ENCODE data around the gene ARHGEF2. TPM values are rescaled to one million over a fixed set of nuclear protein-coding genes. Genes with fewer than 3 reads are reported as not detected.

ARHGEF2 gene
- total and polyA plus RNA-seq, 2 experiments from 2014 or later: 77.7 to 136 TPM

DNA sequence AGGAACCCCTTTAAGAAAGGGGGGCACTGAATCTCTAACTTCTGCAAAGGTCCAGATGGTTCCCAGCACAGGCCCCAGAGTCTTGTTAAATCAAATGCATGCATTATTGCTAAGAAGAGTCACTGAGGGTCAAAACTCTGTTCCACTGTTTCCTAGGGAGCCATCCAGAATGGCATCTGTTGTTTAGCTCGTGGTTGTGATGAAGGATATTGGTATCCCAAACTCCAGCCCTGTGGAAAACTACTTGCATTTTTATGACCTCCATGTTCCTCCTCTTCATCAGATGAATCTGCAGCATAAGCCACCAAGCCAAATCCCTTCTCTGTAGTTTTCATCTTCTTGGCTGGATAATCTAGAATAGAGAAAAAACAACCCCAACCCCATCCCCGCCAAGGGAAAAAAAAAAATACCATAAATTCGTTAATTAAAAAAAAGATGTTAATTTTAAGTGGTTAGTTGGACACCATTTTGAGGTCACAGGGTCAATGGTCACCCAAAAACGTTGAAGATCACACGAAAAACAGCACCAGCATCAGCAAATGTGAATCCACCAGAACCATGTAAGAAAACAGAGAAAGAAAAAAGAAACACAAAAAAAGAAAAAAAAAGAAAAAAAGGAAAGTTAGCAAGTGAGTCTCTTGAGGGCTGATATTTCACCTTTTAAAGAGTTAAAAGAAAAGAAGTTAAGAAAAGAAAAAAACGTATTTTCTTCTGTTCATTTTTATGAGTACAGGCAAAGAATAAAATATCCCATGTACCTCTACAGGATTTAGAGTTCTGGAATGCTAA is 64.2 kb downstream of the ARHGEF2 start:
- H3F3A ChIP-seq (ENCODE audit: insufficient read depth): peaks cover 81% of the 10 kb centered on the region
- H3K9me3 ChIP-seq (ENCODE audit: low read depth): no peaks in the 10 kb centered on the region
- H4K20me1 ChIP-seq (ENCODE audit: insufficient read depth): no peaks in the 10 kb centered on the region
- peaks cover 17% of the 10 kb centered on the region for H3K4me1 ChIP-seq (ENCODE audit: insufficient read depth)
- no peaks in the 10 kb centered on the region for H3K27me3 ChIP-seq (replicated peaks; ENCODE audit: insufficient read depth)
- TF ChIP-seq EZH2 (IDR thresholded peaks at IDR 0.05; ENCODE audit: insufficient read depth, poor library complexity, severe bottlenecking): no peak
- no peak for TF ChIP-seq EZH2phosphoT487 (IDR thresholded peaks at IDR 0.05; ENCODE audit: insufficient read depth, low read depth)
- H3K4me3 ChIP-seq: no peak overlapping the region
- H3K79me2 ChIP-seq (ENCODE audit: insufficient read depth): peaks cover 47% of the 10 kb centered on the region
- H3K9me2 ChIP-seq (ENCODE audit: insufficient read depth): no peaks in the 10 kb centered on the region
- H3K9ac ChIP-seq: no peak overlapping the region
- peak; percentile 56 for DNase-seq
- peaks cover 74% of the 10 kb centered on the region for H3K36me3 ChIP-seq (ENCODE audit: low read depth)
- H3K4me2 ChIP-seq (ENCODE audit: unreplicated experiment): no peak overlapping the region
- WGBS, 2 experiments (ENCODE audit: low coverage in 1 of 2, low lambda C conversion rate in 2 of 2, missing lambda C conversion rate in 2 of 2): 65% methylated on average over 6 of the region's 6 CpGs
- in situ Hi-C loops (cut with MboI): no loop called here
- no peak overlapping the region for H2AFZ ChIP-seq
- H3K27ac ChIP-seq: peak overlapping the region; percentile 54

DNA sequence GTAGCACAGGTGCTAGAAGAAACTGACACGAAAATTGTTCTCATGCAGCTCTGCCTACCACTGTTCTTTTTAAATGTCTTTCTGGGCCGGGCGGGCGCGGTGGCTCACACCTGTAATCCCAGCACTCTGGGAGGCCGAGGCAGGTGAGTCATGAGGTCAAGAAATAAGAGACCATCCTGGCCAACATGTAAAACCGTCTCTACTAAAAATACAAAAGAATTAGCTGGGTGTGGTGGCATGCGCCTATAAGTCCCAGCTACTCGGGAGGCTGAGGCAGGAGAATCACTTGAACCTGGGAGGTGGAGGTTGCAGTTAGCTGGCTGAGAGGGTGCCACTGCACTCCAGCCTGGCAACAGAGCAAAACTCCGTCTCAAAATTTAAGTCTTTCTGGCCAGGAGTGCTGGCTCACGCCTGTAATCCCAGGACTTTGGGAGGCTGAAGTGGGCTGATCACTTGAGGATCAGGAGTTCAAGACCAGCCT is 66.3 kb downstream of the ARHGEF2 start:
- Histone ChIP-seq H3K9ac (peak overlapping the region; percentile 93), H3F3A (ENCODE audit: insufficient read depth) (peaks cover 68% of the 10 kb centered on the region), H3K9me2 (ENCODE audit: insufficient read depth) (no peaks in the 10 kb centered on the region), H4K20me1 (ENCODE audit: insufficient read depth) (no peaks in the 10 kb centered on the region), H3K27me3 (replicated peaks; ENCODE audit: insufficient read depth) (no peaks in the 10 kb centered on the region), H3K4me2 (ENCODE audit: unreplicated experiment) (peak overlapping the region; percentile 85), H3K79me2 (ENCODE audit: insufficient read depth) (peaks cover 51% of the 10 kb centered on the region), H2AFZ (no peak overlapping the region), H3K27ac (peak overlapping the region; percentile 86), H3K9me3 (ENCODE audit: low read depth) (no peaks in the 10 kb centered on the region), H3K4me1 (ENCODE audit: insufficient read depth) (peaks cover 17% of the 10 kb centered on the region), H3K4me3 (peak overlapping the region; percentile 92; the same call in 1 of the 2 replicates), H3K36me3 (ENCODE audit: low read depth) (peaks cover 65% of the 10 kb centered on the region)
- WGBS, 2 experiments (ENCODE audit: low coverage in 1 of 2, low lambda C conversion rate in 2 of 2, missing lambda C conversion rate in 2 of 2): 78 to 81% methylated on average over 11 of the region's 11 CpGs
- TF ChIP-seq EZH2phosphoT487 (IDR thresholded peaks at IDR 0.05; ENCODE audit: insufficient read depth, low read depth): no peak
- no peak for TF ChIP-seq EZH2 (IDR thresholded peaks at IDR 0.05; ENCODE audit: insufficient read depth, poor library complexity, severe bottlenecking)
- in situ Hi-C loops (cut with MboI): no loop called here
- DNase-seq: no peak

DNA sequence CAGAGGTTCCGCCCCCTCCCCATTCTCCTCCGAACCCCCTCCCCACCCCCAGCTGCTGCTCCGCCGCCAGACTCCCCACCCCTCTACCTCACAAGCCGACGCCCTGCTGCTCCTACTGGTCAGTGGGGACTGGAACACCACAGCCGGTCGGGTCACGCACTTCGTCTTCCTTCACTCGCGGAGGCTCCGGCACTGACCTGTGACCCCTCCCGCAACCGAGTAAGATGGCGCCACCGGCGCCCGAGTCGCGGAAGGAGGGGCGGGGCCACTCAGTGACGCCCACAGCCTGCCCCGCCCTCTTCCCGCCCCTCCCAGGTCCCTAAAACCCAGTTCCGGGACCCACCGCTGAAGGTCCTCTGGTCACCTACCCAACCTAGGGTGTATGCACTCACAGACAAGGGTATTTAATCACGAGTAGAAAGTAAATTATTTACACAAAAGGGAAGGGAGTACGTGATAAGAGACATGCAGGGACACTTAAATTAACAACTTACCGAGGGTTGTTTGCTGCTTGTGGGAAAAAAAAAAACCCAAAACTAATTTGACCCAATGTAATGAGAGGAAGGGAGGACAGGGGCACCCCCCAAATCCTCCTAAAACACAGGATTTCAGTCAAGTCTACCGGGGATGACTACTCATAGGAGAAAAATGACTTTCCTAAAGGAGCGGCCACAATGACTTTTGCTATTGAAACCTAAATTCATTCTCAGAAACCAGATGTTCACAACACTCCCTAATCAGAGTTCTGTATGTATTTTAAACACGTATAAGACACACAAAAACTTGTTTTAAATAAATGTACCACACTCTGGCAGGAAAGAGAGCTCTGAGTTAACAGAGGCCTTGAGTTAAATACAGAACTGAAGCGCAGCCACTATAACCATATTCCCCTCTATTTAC is 66.9 kb downstream of the ARHGEF2 start, which contains the start of gene RIT1:
Gene RIT1, minus strand, starts transcription at position 194 of the 900 bp plus-strand sequence. CDS start 588 bp downstream, outside the sequence.
- Histone ChIP-seq H3K4me3 (peak within 1 kb of the TSS; percentile 92), H3K9me3 (ENCODE audit: low read depth) (no peaks in the 10 kb centered on the region), H3F3A (ENCODE audit: insufficient read depth) (peaks cover 61% of the 10 kb centered on the region), H3K9me2 (ENCODE audit: insufficient read depth) (no peaks in the 10 kb centered on the region), H3K79me2 (ENCODE audit: insufficient read depth) (peaks cover 52% of the 10 kb centered on the region), H4K20me1 (ENCODE audit: insufficient read depth) (no peaks in the 10 kb centered on the region), H3K4me1 (ENCODE audit: insufficient read depth) (peaks cover 17% of the 10 kb centered on the region), H3K4me2 (ENCODE audit: unreplicated experiment) (peak within 1 kb of the TSS; percentile 85), H2AFZ (peak within 1 kb of the TSS; percentile 72), H3K36me3 (ENCODE audit: low read depth) (peaks cover 63% of the 10 kb centered on the region), H3K27me3 (replicated peaks; ENCODE audit: insufficient read depth) (no peaks in the 10 kb centered on the region), H3K9ac (peak within 1 kb of the TSS; percentile 93), H3K27ac (peak within 1 kb of the TSS; percentile 86)
- TF ChIP-seq EZH2phosphoT487 (IDR thresholded peaks at IDR 0.05; ENCODE audit: insufficient read depth, low read depth) (no peak), EZH2 (IDR thresholded peaks at IDR 0.05; ENCODE audit: insufficient read depth, poor library complexity, severe bottlenecking) (no peak)
- in situ Hi-C loops (cut with MboI): no loop called here
- 7 to 14% methylated on average over 15 to 34 of the region's 34 CpGs for WGBS, 2 experiments (ENCODE audit: low coverage in 1 of 2, low lambda C conversion rate in 2 of 2, missing lambda C conversion rate in 2 of 2)
- peak; percentile 94 for DNase-seq

DNA sequence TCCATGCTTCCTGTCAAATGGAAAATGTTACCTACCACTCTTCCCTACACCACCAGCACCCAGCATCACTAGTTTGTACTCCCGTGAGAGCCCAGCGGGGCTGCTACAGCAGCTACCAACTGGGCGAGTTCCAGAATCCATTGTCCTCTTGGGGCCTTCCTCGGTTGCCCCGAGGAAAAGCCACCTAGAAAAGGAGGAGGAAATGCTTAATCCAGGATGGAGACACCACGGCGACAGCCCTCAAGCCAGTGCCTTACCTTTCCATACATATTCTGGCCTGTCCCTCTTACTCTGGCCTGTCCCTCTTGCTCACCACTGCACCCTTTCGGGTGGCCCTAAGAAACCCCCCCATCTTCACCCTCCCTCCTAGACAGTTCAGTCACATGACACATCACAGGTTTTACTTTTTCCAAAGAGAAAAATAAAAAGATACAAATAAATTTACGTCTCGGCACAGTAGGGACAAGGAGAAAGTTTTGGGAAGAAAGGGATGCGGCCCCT is 67.7 kb downstream of the ARHGEF2 start:
- Histone ChIP-seq H2AFZ (peak overlapping the region; percentile 72), H3K36me3 (ENCODE audit: low read depth) (peaks cover 62% of the 10 kb centered on the region), H3K4me2 (ENCODE audit: unreplicated experiment) (peak overlapping the region; percentile 85), H3K27me3 (replicated peaks; ENCODE audit: insufficient read depth) (no peaks in the 10 kb centered on the region), H3K4me1 (ENCODE audit: insufficient read depth) (peaks cover 17% of the 10 kb centered on the region), H3K27ac (peak overlapping the region; percentile 86), H3K79me2 (ENCODE audit: insufficient read depth) (peaks cover 52% of the 10 kb centered on the region), H3K4me3 (peak overlapping the region; percentile 92), H4K20me1 (ENCODE audit: insufficient read depth) (no peaks in the 10 kb centered on the region), H3F3A (ENCODE audit: insufficient read depth) (peaks cover 53% of the 10 kb centered on the region), H3K9me3 (ENCODE audit: low read depth) (no peaks in the 10 kb centered on the region), H3K9me2 (ENCODE audit: insufficient read depth) (no peaks in the 10 kb centered on the region), H3K9ac (peak overlapping the region; percentile 93)
- TF ChIP-seq EZH2 (IDR thresholded peaks at IDR 0.05; ENCODE audit: insufficient read depth, poor library complexity, severe bottlenecking) (no peak), EZH2phosphoT487 (IDR thresholded peaks at IDR 0.05; ENCODE audit: insufficient read depth, low read depth) (no peak)
- DNase-seq: peak; percentile 71
- WGBS, 2 experiments (ENCODE audit: low coverage in 1 of 2, low lambda C conversion rate in 2 of 2, missing lambda C conversion rate in 2 of 2): 1 to 2% methylated on average over 8 to 11 of the region's 11 CpGs
- in situ Hi-C loops (cut with MboI): no loop called here

Measured in GM23248 (cell line).